ENCODE results near the gene PAPOLA. TPM values are rescaled to one million over a fixed set of nuclear protein-coding genes. Genes with fewer than 3 reads are reported as not detected.

PAPOLA gene
- total and polyA plus RNA-seq, 9 of the 15 experiments (the other 6 are each of a cell fraction or from before 2014, with no cell fraction given): 51.1 to 199 (median 95.8) TPM

- BruUV-seq (replicated peaks): no TSS peak
- Histone ChIP-seq H3K4me2 (ENCODE audit: insufficient read depth, low read length) (no peak overlapping the region), H3K9me3 (replicated peaks; ENCODE audit: control insufficient read depth, insufficient read depth, low read depth, low read length) (no peaks in the 10 kb centered on the region), H3K79me2 (ENCODE audit: control insufficient read depth, insufficient read depth, low read length) (no peaks in the 10 kb centered on the region), H2AFZ (ENCODE audit: low read depth, low read length) (no peak overlapping the region), H3K27me3 (ENCODE audit: control insufficient read depth in 2 of 2, insufficient read depth in 2 of 2, low read length in 2 of 2) (peaks cover 5 to 14% of the 10 kb centered on the region in 2 experiments; a peak in 4 of 5 replicates), H3K27ac (ENCODE audit: extremely low read depth, low read depth, low read length) (no peak overlapping the region), H4K20me1 (replicated peaks; ENCODE audit: control insufficient read depth, insufficient read depth, low read length) (no peaks in the 10 kb centered on the region), H3K4me1 (replicated peaks in 1 of 2; ENCODE audit: control insufficient read depth in 2 of 2, insufficient read depth in 2 of 2, low read length in 2 of 2) (no peaks in the 10 kb centered on the region), H3K36me3 (ENCODE audit: control insufficient read depth, insufficient read depth, low read length) (no peaks in the 10 kb centered on the region), H3K4me3 (no peak overlapping the region), H3K9me1 (ENCODE audit: control insufficient read depth, insufficient read depth, low read length) (no peaks in the 10 kb centered on the region), H3K9ac (ENCODE audit: insufficient read depth in 1 of 2, low read depth in 2 of 2, low read length in 2 of 2) (no peak overlapping the region)
- ChIA-PET POLR2A (no interaction called here), CTCF (ENCODE audit: low intra/inter-chr PET ratio) (no interaction called here)
- TF ChIP-seq USF2 (CRISPR knock-in tag; IDR thresholded peaks at IDR 0.05): peak; percentile 18; the same call in 1 of the 2 replicates
- TF ChIP-seq ZNF140 (CRISPR knock-in tag; IDR thresholded peaks at IDR 0.05): no peak
- in situ Hi-C loops (cut with MboI): no loop called here
- no peak for FAIRE-seq
- 9% methylated on average over 7 of the region's 8 CpGs for WGBS (ENCODE audit: insufficient coverage, low coverage, missing lambda C conversion rate)
- ATAC-seq: no peak
- intact Hi-C loops (cut with micrococcal nuclease): no loop called here
- no peak for DNase-seq (ENCODE audit: extremely low read depth in 1 of 4, low spot score in 3 of 4)
Measured at GRCh38 chr14:96461950-96462798, 40.0 kb upstream of the PAPOLA start.

DNA sequence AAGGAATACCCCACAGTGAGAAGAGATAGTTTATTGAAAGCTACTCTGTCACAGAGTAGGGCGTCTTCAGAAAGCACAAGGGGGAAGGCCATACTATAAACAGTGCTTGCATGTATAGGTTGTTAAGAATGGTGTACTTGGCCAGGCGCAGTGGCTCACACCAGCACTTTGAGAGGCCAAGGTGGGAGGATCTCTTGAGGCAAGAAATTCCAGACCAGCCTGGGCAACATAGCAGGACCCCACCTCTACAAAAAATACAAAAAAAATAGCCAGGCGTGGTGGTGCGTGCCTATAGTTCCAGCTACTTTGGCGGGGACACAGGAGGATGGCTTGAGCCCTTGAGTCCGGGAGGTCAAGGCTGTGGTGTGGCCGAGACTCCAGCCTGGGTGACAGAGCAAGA is 38.0 kb upstream of the PAPOLA start:
- 8% methylated on average over 6 of the region's 7 CpGs for WGBS (ENCODE audit: insufficient coverage, low coverage, missing lambda C conversion rate)
- no peaks in the 10 kb centered on the region for H3K9me3 ChIP-seq (replicated peaks; ENCODE audit: control insufficient read depth, insufficient read depth, low read depth, low read length)
- FAIRE-seq: no peak
- no peak overlapping the region for H2AFZ ChIP-seq (ENCODE audit: low read depth, low read length)
- H3K79me2 ChIP-seq (ENCODE audit: control insufficient read depth, insufficient read depth, low read length): no peaks in the 10 kb centered on the region
- BruUV-seq (replicated peaks): no TSS peak
- POLR2A ChIA-PET: no interaction called here
- H3K27ac ChIP-seq (ENCODE audit: extremely low read depth, low read depth, low read length): no peak overlapping the region
- peaks cover 5 to 8% of the 10 kb centered on the region in 2 experiments; a peak in 4 of 5 replicates for H3K27me3 ChIP-seq (ENCODE audit: control insufficient read depth in 2 of 2, insufficient read depth in 2 of 2, low read length in 2 of 2)
- H3K9me1 ChIP-seq (ENCODE audit: control insufficient read depth, insufficient read depth, low read length): no peaks in the 10 kb centered on the region
- no peak overlapping the region for H3K4me3 ChIP-seq
- intact Hi-C loops (cut with micrococcal nuclease): no loop called here
- no peak for TF ChIP-seq BHLHE40 (IDR thresholded peaks at IDR 0.05; ENCODE audit: low read length)
- no peaks in the 10 kb centered on the region for H3K36me3 ChIP-seq (ENCODE audit: control insufficient read depth, insufficient read depth, low read length)
- DNase-seq (ENCODE audit: extremely low read depth in 1 of 4, low spot score in 3 of 4): no peak
- no peak overlapping the region for H3K9ac ChIP-seq (ENCODE audit: insufficient read depth in 1 of 2, low read depth in 2 of 2, low read length in 2 of 2)
- no peak overlapping the region for H3K4me2 ChIP-seq (ENCODE audit: insufficient read depth, low read length)
- no peaks in the 10 kb centered on the region for H3K4me1 ChIP-seq (replicated peaks in 1 of 2; ENCODE audit: control insufficient read depth in 2 of 2, insufficient read depth in 2 of 2, low read length in 2 of 2)
- no peak for ATAC-seq
- CTCF ChIA-PET (ENCODE audit: low intra/inter-chr PET ratio): no interaction called here
- in situ Hi-C loops (cut with MboI): no loop called here
- no peaks in the 10 kb centered on the region for H4K20me1 ChIP-seq (replicated peaks; ENCODE audit: control insufficient read depth, insufficient read depth, low read length)

Measured in K562 (cell line).